Measurements from ENCODE around the gene SMARCA2.

Gene SMARCA2

GRCh38 chr9:2241836-2242741 lies 226.9 kb downstream of the SMARCA2 start:
- TF ChIP-seq CTCF (IDR thresholded peaks at IDR 0.05; ENCODE audit: low read depth, low read length), result no peak; the same call in none of the 2 replicates
- DNase-seq (ENCODE audit: extremely low read depth, low read depth), result peak; percentile 72

DNA sequence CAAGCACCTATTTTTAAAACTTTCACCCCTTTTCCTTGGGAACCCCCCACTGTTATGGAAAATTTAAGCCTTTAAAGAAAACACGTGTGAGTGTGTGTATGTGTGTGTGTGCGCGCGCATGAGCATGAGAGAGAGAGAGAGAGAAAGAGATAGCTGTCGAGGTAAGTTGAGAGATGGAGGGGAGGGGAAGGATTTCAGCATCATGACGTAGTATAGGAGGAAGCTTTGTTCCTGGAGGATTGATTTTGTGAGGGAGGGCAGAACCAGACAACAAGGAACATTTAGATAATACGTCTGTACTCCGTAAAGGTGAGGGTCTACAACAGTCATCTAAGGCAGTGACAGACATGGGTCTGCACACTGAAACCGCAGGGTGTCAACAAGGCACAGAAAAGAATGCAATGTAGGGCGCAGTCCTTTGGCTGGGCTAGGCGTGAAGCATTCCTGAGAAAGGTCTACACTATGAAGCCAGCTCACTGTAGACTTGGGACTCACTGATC lies 227.7 kb downstream of the SMARCA2 start:
- no peak for DNase-seq (ENCODE audit: extremely low read depth, low read depth)
- TF ChIP-seq CTCF (IDR thresholded peaks at IDR 0.05; ENCODE audit: low read depth, low read length), result no peak
